AG08396 (cell line): ENCODE data around the gene MSL1.
"Not testable (repeated sequence)": the region's sequence is repeated elsewhere in the genome, so short reads cannot be mapped to it uniquely, and the experiment has no call there.

ENCODE experiments used
- DNase-seq: peaks from one replicate; pipeline ENCODE4 v3.0.0; 2012; ENCODE audit warnings: low spot score, mixed read lengths

The MSL1 gene

GRCh38 chr17:40124279-40125141, 2.7 kb downstream of the MSL1 start:
- DNase-seq = no peak

GRCh38 chr17:40129498-40129897, 7.7 kb downstream of the MSL1 start:
- no peak for DNase-seq

GRCh38 chr17:40130352-40131042, 8.7 kb downstream of the MSL1 start:
- DNase-seq = no peak

- no peak for DNase-seq
Measured at GRCh38 chr17:40134184-40134583, 12.4 kb downstream of the MSL1 start.

GRCh38 chr17:40135817-40136216, 14.0 kb downstream of the MSL1 start:
- DNase-seq = no peak

- DNase-seq = no peak
Measured at GRCh38 chr17:40139566-40140058, 17.8 kb downstream of the MSL1 start.

GRCh38 chr17:40143166-40143565, 21.4 kb downstream of the MSL1 start:
- not testable (repeated sequence) for DNase-seq

GRCh38 chr17:40145476-40145875, 23.7 kb downstream of the MSL1 start:
- no peak for DNase-seq

- DNase-seq = no peak
Measured at GRCh38 chr17:40148527-40148926, 26.8 kb downstream of the MSL1 start.

- DNase-seq = no peak
Measured at GRCh38 chr17:40150276-40150675, 28.5 kb downstream of the MSL1 start.

- no peak for DNase-seq
Measured at GRCh38 chr17:40151414-40151963, 29.7 kb downstream of the MSL1 start.

- DNase-seq = no peak
Measured at GRCh38 chr17:40153603-40154236, 31.9 kb downstream of the MSL1 start.

GRCh38 chr17:40157973-40158372, 36.2 kb downstream of the MSL1 start:
- no peak for DNase-seq

GRCh38 chr17:40158438-40159013, 36.8 kb downstream of the MSL1 start:
- DNase-seq = no peak

- no peak for DNase-seq
Measured at GRCh38 chr17:40159456-40159855, 37.7 kb downstream of the MSL1 start.

GRCh38 chr17:40167685-40168261, 46.0 kb downstream of the MSL1 start:
- DNase-seq = no peak

- DNase-seq = peak; percentile 70
Measured at GRCh38 chr17:40168262-40168832, 46.6 kb downstream of the MSL1 start.

GRCh38 chr17:40170325-40170724, 48.6 kb downstream of the MSL1 start:
- DNase-seq = no peak

GRCh38 chr17:40171750-40172149, 50.0 kb downstream of the MSL1 start:
- DNase-seq = no peak

- DNase-seq = no peak
Measured at GRCh38 chr17:40173091-40173777, 51.5 kb downstream of the MSL1 start.

- no peak for DNase-seq
Measured at GRCh38 chr17:40173778-40174135, 52.0 kb downstream of the MSL1 start.
